RWPE2 (cell line): Measurements from ENCODE around the gene GPBAR1.
A peak's percentile ranks its signal among the peaks of the same experiment; 100 is the strongest.

ENCODE experiments used
- ATAC-seq: fragments of 200-7000 bp; cut with Tn5 transposase; 3 replicates; pipeline ENCODE4 v1.9.1; 2021; ENCODE audit warnings: low read depth
- DNase-seq: peaks from one replicate; pipeline ENCODE4 v3.0.0-alpha.2; 2020; ENCODE audit warnings: low spot score
- H3K27ac ChIP-seq: fragments of 450-650 bp; 2 replicates; pipeline ENCODE4 v1.5.1; 2017; ENCODE audit warnings: mild to moderate bottlenecking; ENCODE audit not compliant: poor library complexity, severe bottlenecking
- H3K27me3 ChIP-seq: fragments of 250-450 bp; sonication (Bioruptor Pico); 2 replicates; pipeline ENCODE4 v1.5.1; 2021; ENCODE audit warnings: mild to moderate bottlenecking, moderate library complexity; ENCODE audit not compliant: insufficient read depth, poor library complexity, severe bottlenecking
- H3K36me3 ChIP-seq: fragments of 250-450 bp; sonication (Bioruptor Pico); 2 replicates; pipeline ENCODE4 v1.5.1; 2020; ENCODE audit warnings: low read depth, mild to moderate bottlenecking, moderate library complexity
- H3K4me1 ChIP-seq: fragments of 250-450 bp; sonication (Bioruptor Pico); 2 replicates; pipeline ENCODE4 v1.5.1; 2021; ENCODE audit warnings: mild to moderate bottlenecking, moderate library complexity; ENCODE audit not compliant: insufficient read depth, poor library complexity, severe bottlenecking
- H3K4me3 ChIP-seq: fragments of 250-450 bp; sonication (Bioruptor Pico); 2 replicates; pipeline ENCODE4 v1.5.1; 2021; ENCODE audit warnings: mild to moderate bottlenecking, moderate library complexity; ENCODE audit not compliant: severe bottlenecking
- H3K9me3 ChIP-seq: fragments of 250-450 bp; sonication (Bioruptor Pico); 2 replicates; pipeline ENCODE4 v1.5.1; 2021; ENCODE audit warnings: mild to moderate bottlenecking, moderate library complexity; ENCODE audit not compliant: severe bottlenecking
- CTCF ChIP-seq: fragments of 450-650 bp; IDR thresholded peaks from one replicate; pipeline ENCODE4 v1.5.1; 2017; ENCODE audit warnings: mild to moderate bottlenecking, moderate library complexity; ENCODE audit not compliant: poor library complexity, severe bottlenecking

The GPBAR1 gene

GRCh38 chr2:218260742-218261422, at the start of gene GPBAR1:
Gene GPBAR1, plus strand, starts transcription at chr2:218261015. Its CDS starts 1,710 bp downstream, at chr2:218262725.
- no peak for DNase-seq
- no peak within 1 kb of the TSS for H3K4me3 ChIP-seq
- H3K27me3 ChIP-seq = no peaks in the 10 kb centered on the region
- H3K4me1 ChIP-seq = no peaks in the 10 kb centered on the region
- no peaks in the 10 kb centered on the region for H3K9me3 ChIP-seq
- peak; percentile 13; the same call in 1 of the 3 replicates for ATAC-seq
- peaks cover 7% of the 10 kb centered on the region for H3K36me3 ChIP-seq
- no peak for TF ChIP-seq CTCF
- no peak within 1 kb of the TSS for H3K27ac ChIP-seq

GRCh38 chr2:218214116-218214515, 46.7 kb upstream of the GPBAR1 start:
- no peak for ATAC-seq
- TF ChIP-seq CTCF = no peak
- H3K4me1 ChIP-seq = peaks cover 2% of the 10 kb centered on the region
- peaks cover 2% of the 10 kb centered on the region for H3K9me3 ChIP-seq
- H3K27ac ChIP-seq = no peak overlapping the region
- no peaks in the 10 kb centered on the region for H3K27me3 ChIP-seq
- no peak overlapping the region for H3K4me3 ChIP-seq
- H3K36me3 ChIP-seq = peaks cover 14% of the 10 kb centered on the region
- no peak for DNase-seq

GRCh38 chr2:218216336-218216673, 44.5 kb upstream of the GPBAR1 start:
- Histone ChIP-seq H3K27me3 (no peaks in the 10 kb centered on the region), H3K4me1 (peaks cover 24% of the 10 kb centered on the region), H3K4me3 (peak overlapping the region; percentile 87), H3K9me3 (no peaks in the 10 kb centered on the region), H3K27ac (peak overlapping the region; percentile 90), H3K36me3 (peaks cover 36% of the 10 kb centered on the region)
- DNase-seq (no peak), ATAC-seq (peak; percentile 3; the same call in 1 of the 3 replicates)
- TF ChIP-seq CTCF = no peak

- H3K36me3 ChIP-seq = peaks cover 41% of the 10 kb centered on the region
Observed at GRCh38 chr2:218216674-218217359, 44.0 kb upstream of the GPBAR1 start, which contains the start of gene ARPC2. Gene ARPC2, plus strand, starts transcription at chr2:218217189. Its CDS starts 282 bp downstream, at chr2:218217471.

More at GRCh38 chr2:218216674-218217359, 44.0 kb upstream of the GPBAR1 start, which contains the start of gene ARPC2:
- no peak for TF ChIP-seq CTCF
- DNase-seq (peak; percentile 91), ATAC-seq (peak; percentile 78)
- H3K4me1 ChIP-seq = peaks cover 29% of the 10 kb centered on the region
- peak within 1 kb of the TSS; percentile 87 for H3K4me3 ChIP-seq
- no peaks in the 10 kb centered on the region for H3K27me3 ChIP-seq
- H3K9me3 ChIP-seq = no peaks in the 10 kb centered on the region
- H3K27ac ChIP-seq = peak within 1 kb of the TSS; percentile 90
